Measurements from ENCODE around the gene SLC35B1. TPM values are rescaled to one million over a fixed set of nuclear protein-coding genes. Genes with fewer than 3 reads are reported as not detected.

The SLC35B1 gene
- total and polyA plus RNA-seq, 2 of the 4 experiments (the other 2 are of a cell fraction), result 66.4 to 86.2 TPM

GRCh38 chr17:49698005-49698404, 9.8 kb downstream of the SLC35B1 start:
- CTCF ChIA-PET, result interaction anchor here (0.6 to 3.1 kb wide), 8 partner anchors 11 to 176 kb away, joined by 3 to 16 read pairs (median 4); no protein-coding TSS in a partner anchor

More at GRCh38 chr17:49698005-49698404, 9.8 kb downstream of the SLC35B1 start:
- intact Hi-C loops (cut with micrococcal nuclease), result no loop called here
- no TSS peak for BruUV-seq (replicated peaks)
- POLR2A ChIA-PET (ENCODE audit: unreplicated experiment), result no interaction called here
- Histone ChIP-seq H3K4me1 (ENCODE audit: control insufficient read depth, insufficient read depth, low read length) (no peaks in the 10 kb centered on the region), H2BK20ac (ENCODE audit: low read depth, low read length) (no peak overlapping the region), H4K91ac (ENCODE audit: insufficient read depth, low read depth, low read length) (no peak overlapping the region), H4K8ac (ENCODE audit: low read depth in 2 of 2, low read length in 2 of 2) (no peak overlapping the region), H2AK9ac (replicated peaks; ENCODE audit: low read depth, low read length, poor library complexity) (no peak overlapping the region), H2AK5ac (ENCODE audit: low read depth, low read length) (no peak overlapping the region), H2BK15ac (ENCODE audit: low read depth, low read length) (no peak overlapping the region), H3K14ac (replicated peaks; ENCODE audit: low read depth, low read length) (no peak overlapping the region), H3K36me3 (ENCODE audit: control insufficient read depth, insufficient read depth, low read length) (peaks cover 27% of the 10 kb centered on the region), H3K9ac (ENCODE audit: low read depth, low read length) (no peak overlapping the region), H4K20me1 (ENCODE audit: insufficient read depth, low read length) (no peaks in the 10 kb centered on the region), H4K5ac (ENCODE audit: low read depth, low read length) (no peak overlapping the region), H3K4me3 (ENCODE audit: insufficient read depth, low read depth, low read length) (no peak overlapping the region), H3K79me1 (ENCODE audit: low read depth in 1 of 2, low read length in 2 of 2) (no peaks in the 10 kb centered on the region), H3K4me2 (ENCODE audit: low read depth, low read length) (no peak overlapping the region), H3K18ac (ENCODE audit: low read depth, low read length) (no peak overlapping the region), H2BK5ac (ENCODE audit: low read depth, low read length, poor library complexity, severe bottlenecking) (no peak overlapping the region), H3K4ac (ENCODE audit: low read depth, low read length) (no peak overlapping the region), H3K27ac (ENCODE audit: insufficient read depth, low read length) (no peak overlapping the region), H3K56ac (ENCODE audit: extremely low read depth, insufficient read depth, low read length) (no peak overlapping the region), H2AFZ (replicated peaks; ENCODE audit: low read length, poor library complexity) (no peak overlapping the region), H3K9me1 (ENCODE audit: insufficient read depth, low read length) (no peaks in the 10 kb centered on the region), H3K27me3 (ENCODE audit: control insufficient read depth, insufficient read depth, low read length) (peaks cover 4% of the 10 kb centered on the region), H2BK120ac (ENCODE audit: low read depth, low read length) (no peak overlapping the region), H3K23ac (ENCODE audit: low read depth, low read length) (no peak overlapping the region), H3K9me3 (ENCODE audit: control insufficient read depth, insufficient read depth, low read length) (no peaks in the 10 kb centered on the region)
- TF ChIP-seq CEBPB (IDR thresholded peaks at IDR 0.05; ENCODE audit: low read depth, low read length) (no peak), SMC3 (IDR thresholded peaks at IDR 0.05; ENCODE audit: low read depth, low read length) (no peak), NFE2L2 (IDR thresholded peaks at IDR 0.05; ENCODE audit: low read depth, low read length) (no peak), RCOR1 (IDR thresholded peaks at IDR 0.05; ENCODE audit: insufficient replicate concordance, low read length) (no peak), RAD21 (IDR thresholded peaks at IDR 0.05; ENCODE audit: low read length) (no peak), MAZ (IDR thresholded peaks at IDR 0.05; ENCODE audit: borderline replicate concordance, low read depth, low read length) (no peak), CHD1 (IDR thresholded peaks at IDR 0.05; ENCODE audit: low read depth, low read length) (no peak), USF2 (IDR thresholded peaks at IDR 0.05; ENCODE audit: low read depth, low read length) (no peak), MAFK (IDR thresholded peaks at IDR 0.05; ENCODE audit: low read depth, low read length) (no peak), FOS (IDR thresholded peaks at IDR 0.05; ENCODE audit: low read depth, low read length) (no peak), CTCF (conservative IDR thresholded peaks at IDR 0.05; ENCODE audit: low read depth, low read length) (no peak), BHLHE40 (IDR thresholded peaks at IDR 0.05; ENCODE audit: low read depth, low read length) (no peak), RFX5 (IDR thresholded peaks at IDR 0.05; ENCODE audit: low read depth, low read length) (no peak)
- DNase-seq (no peak), ATAC-seq (ENCODE audit: low read depth) (no peak)
- dilution Hi-C loops (cut with HindIII; ENCODE audit: low sequenced_read_pairs, unreplicated experiment), result no loop called here
- in situ Hi-C loops (cut with MboI; ENCODE audit: low sequenced_read_pairs), result loop anchor here (5.0 kb wide), 1 partner anchor 126 kb away; no protein-coding TSS in a partner anchor
- no CpG with 5 or more reads among the region's 6 CpGs for WGBS, 2 experiments (ENCODE audit: extremely low coverage in 2 of 2, insufficient read length in 1 of 2)
